Immature natural killer cell (primary cell): ENCODE data around the gene APBB3. TPM values are rescaled to one million over a fixed set of nuclear protein-coding genes. Genes with fewer than 3 reads are reported as not detected.
"Not testable (repeated sequence)": the region's sequence is repeated elsewhere in the genome, so short reads cannot be mapped to it uniquely, and the experiment has no call there.

Experiments used
- DNase-seq, 3 donors: peaks; one replicate each; pipeline ENCODE4 v3.0.0; 2022; ENCODE audit warnings: mixed read lengths in 1 of 3
- H3K27ac Mint-ChIP-seq, 6 donors: one replicate each; pipeline ENCODE4 v1.8.0; 2020; ENCODE audit warnings: mixed read lengths in 6 of 6, mild to moderate bottlenecking in 5 of 6, inconsistent platforms in 4 of 6, moderate library complexity in 3 of 6
- H3K27me3 Mint-ChIP-seq, 3 donors: one replicate each; pipeline ENCODE4 v1.8.0; 2020 to 2021; ENCODE audit warnings: low read depth in 3 of 3, mild to moderate bottlenecking in 3 of 3, mixed read lengths in 3 of 3, moderate library complexity in 3 of 3, inconsistent platforms in 1 of 3
- H3K36me3 Mint-ChIP-seq, 3 donors: one replicate each; pipeline ENCODE4 v1.8.0; 2020; ENCODE audit warnings: mixed read lengths in 3 of 3, inconsistent platforms in 2 of 3, mild to moderate bottlenecking in 2 of 3
- H3K4me1 Mint-ChIP-seq, 2 donors: one replicate each; pipeline ENCODE4 v1.8.0; 2020; ENCODE audit warnings: inconsistent platforms in 2 of 2, mild to moderate bottlenecking in 2 of 2, mixed read lengths in 2 of 2, moderate library complexity in 1 of 2
- H3K4me3 Mint-ChIP-seq, 5 donors: one replicate each; pipeline ENCODE4 v1.8.0; 2020; ENCODE audit warnings: mild to moderate bottlenecking in 5 of 5, mixed read lengths in 5 of 5, inconsistent platforms in 3 of 5, moderate library complexity in 3 of 5
- H3K9me3 Mint-ChIP-seq, 6 donors: one replicate each; pipeline ENCODE4 v1.8.0; 2020; ENCODE audit warnings: mild to moderate bottlenecking in 6 of 6, mixed read lengths in 6 of 6, inconsistent platforms in 4 of 6, moderate library complexity in 3 of 6
- polyA plus RNA-seq, 3 donors: library from polyadenylated mRNA; unstranded; fragments of 300-500 nt; fragmentation: Illumina TruSeq; gene quantifications; one replicate each; pipeline ENCODE4 v1.2.3, GENCODE V29; 2021

The APBB3 gene
- 1 to 10 TPM in 2 of 3 donors, under 1 TPM in 1; 0.94 to 3.5 (median 3.0) TPM for polyA plus RNA-seq

GRCh38 chr5:140564196-140565023 is at the start of gene APBB3, which contains the start of gene SLC35A4:
TSS of gene APBB3 (minus strand) at chr5:140564598. CDS start at chr5:140564245, 353 bp downstream.
TSS of gene SLC35A4 (plus strand) at chr5:140564828. CDS start at chr5:140567170, 2,342 bp downstream.
- H3K4me3 Mint-ChIP-seq = peak within 1 kb of the TSS; percentile 88 to 94 (median 93)
- DNase-seq = peak; percentile 99
- H3K9me3 Mint-ChIP-seq = no peaks in the 10 kb centered on the region
- peaks cover 9 to 13% (median 11%) of the 10 kb centered on the region in 3 donors for H3K27me3 Mint-ChIP-seq
- peaks cover 0 to 8% (median 3%) of the 10 kb centered on the region in 3 donors for H3K36me3 Mint-ChIP-seq
- H3K27ac Mint-ChIP-seq = peak within 1 kb of the TSS; percentile 95 to 99 (median 97)
- peaks cover 43 to 67% of the 10 kb centered on the region in 2 donors for H3K4me1 Mint-ChIP-seq

- H3K9me3 Mint-ChIP-seq = no peaks in the 10 kb centered on the region
- no peak overlapping the region for H3K27ac Mint-ChIP-seq
- no peak for DNase-seq
- no peak overlapping the region for H3K4me3 Mint-ChIP-seq
- peaks cover 0 to 3% (median 0%) of the 10 kb centered on the region in 3 donors for H3K36me3 Mint-ChIP-seq
- H3K4me1 Mint-ChIP-seq = peaks cover 3 to 4% of the 10 kb centered on the region in 2 donors
- H3K27me3 Mint-ChIP-seq = peaks cover 6 to 12% (median 9%) of the 10 kb centered on the region in 3 donors
Measured at GRCh38 chr5:140611020-140611521, 46.7 kb upstream of the APBB3 start.

- Mint-ChIP-seq H3K4me1 (peaks cover 3 to 4% of the 10 kb centered on the region in 2 donors), H3K27ac (no peak overlapping the region), H3K36me3 (peaks cover 0 to 3% (median 0%) of the 10 kb centered on the region in 3 donors), H3K9me3 (no peaks in the 10 kb centered on the region), H3K4me3 (no peak overlapping the region), H3K27me3 (peaks cover 6 to 10% (median 7%) of the 10 kb centered on the region in 3 donors)
- no peak for DNase-seq
Measured at GRCh38 chr5:140609126-140609525, 44.7 kb upstream of the APBB3 start.

- H3K27ac Mint-ChIP-seq = no peak overlapping the region
- H3K27me3 Mint-ChIP-seq = peaks cover 4 to 8% (median 7%) of the 10 kb centered on the region in 3 donors
- peaks cover 3 to 4% of the 10 kb centered on the region in 2 donors for H3K4me1 Mint-ChIP-seq
- H3K36me3 Mint-ChIP-seq = peaks cover 0 to 3% (median 0%) of the 10 kb centered on the region in 3 donors
- DNase-seq = no peak
- H3K9me3 Mint-ChIP-seq = no peaks in the 10 kb centered on the region
- H3K4me3 Mint-ChIP-seq = no peak overlapping the region
Measured at GRCh38 chr5:140608722-140609121, 44.3 kb upstream of the APBB3 start.

- peaks cover 0 to 7% (median 7%) of the 10 kb centered on the region in 3 donors for H3K27me3 Mint-ChIP-seq
- H3K4me3 Mint-ChIP-seq = no peak overlapping the region
- DNase-seq = no peak
- H3K36me3 Mint-ChIP-seq = no peaks in the 10 kb centered on the region
- H3K9me3 Mint-ChIP-seq = peaks cover 0 to 2% (median 0%) of the 10 kb centered on the region in 6 donors
- H3K27ac Mint-ChIP-seq = no peak overlapping the region
- H3K4me1 Mint-ChIP-seq = peaks cover 0 to 3% of the 10 kb centered on the region in 2 donors
Measured at GRCh38 chr5:140607031-140607430, 42.6 kb upstream of the APBB3 start.

- Mint-ChIP-seq H3K4me3 (no peak overlapping the region), H3K27ac (no peak overlapping the region), H3K4me1 (no peaks in the 10 kb centered on the region), H3K9me3 (peaks cover 0 to 2% (median 0%) of the 10 kb centered on the region in 6 donors), H3K27me3 (peaks cover 0 to 3% (median 1%) of the 10 kb centered on the region in 3 donors), H3K36me3 (no peaks in the 10 kb centered on the region)
- no peak for DNase-seq
Measured at GRCh38 chr5:140605879-140606278, 41.5 kb upstream of the APBB3 start.

- Mint-ChIP-seq H3K36me3 (no peaks in the 10 kb centered on the region), H3K27ac (no peak overlapping the region), H3K4me1 (no peaks in the 10 kb centered on the region), H3K27me3 (peaks cover 0 to 3% (median 1%) of the 10 kb centered on the region in 3 donors), H3K9me3 (peaks cover 0 to 2% (median 0%) of the 10 kb centered on the region in 6 donors), H3K4me3 (no peak overlapping the region)
- DNase-seq = no peak
Measured at GRCh38 chr5:140603734-140604133, 39.3 kb upstream of the APBB3 start.

GRCh38 chr5:140603446-140603698 is 39.0 kb upstream of the APBB3 start:
- not testable (repeated sequence) for H3K27me3 Mint-ChIP-seq, H3K9me3 Mint-ChIP-seq, DNase-seq, H3K27ac Mint-ChIP-seq, H3K4me3 Mint-ChIP-seq, H3K36me3 Mint-ChIP-seq, H3K4me1 Mint-ChIP-seq

- Mint-ChIP-seq H3K36me3 (no peaks in the 10 kb centered on the region), H3K4me3 (no peak overlapping the region), H3K27ac (no peak overlapping the region), H3K9me3 (peaks cover 0 to 2% (median 0%) of the 10 kb centered on the region in 6 donors), H3K27me3 (peaks cover 1 to 3% (median 2%) of the 10 kb centered on the region in 3 donors), H3K4me1 (no peaks in the 10 kb centered on the region)
- DNase-seq = no peak
Measured at GRCh38 chr5:140602147-140602546, 37.7 kb upstream of the APBB3 start.

GRCh38 chr5:140600096-140600495 is 35.7 kb upstream of the APBB3 start:
- Mint-ChIP-seq H3K27me3 (peaks cover 1 to 3% (median 2%) of the 10 kb centered on the region in 3 donors), H3K4me1 (no peaks in the 10 kb centered on the region), H3K36me3 (no peaks in the 10 kb centered on the region), H3K27ac (no peak overlapping the region), H3K4me3 (no peak overlapping the region), H3K9me3 (peaks cover 0 to 2% (median 0%) of the 10 kb centered on the region in 6 donors)
- DNase-seq = no peak

GRCh38 chr5:140598836-140599235 is 34.4 kb upstream of the APBB3 start:
- no peaks in the 10 kb centered on the region for H3K36me3 Mint-ChIP-seq
- H3K4me1 Mint-ChIP-seq = no peaks in the 10 kb centered on the region
- no peak overlapping the region for H3K27ac Mint-ChIP-seq
- DNase-seq = no peak
- H3K9me3 Mint-ChIP-seq = peaks cover 0 to 2% (median 0%) of the 10 kb centered on the region in 6 donors
- peaks cover 0 to 3% (median 2%) of the 10 kb centered on the region in 3 donors for H3K27me3 Mint-ChIP-seq
- no peak overlapping the region for H3K4me3 Mint-ChIP-seq

- no peak for DNase-seq
- Mint-ChIP-seq H3K27ac (no peak overlapping the region), H3K9me3 (no peaks in the 10 kb centered on the region), H3K4me1 (no peaks in the 10 kb centered on the region), H3K27me3 (peaks cover 0 to 7% (median 4%) of the 10 kb centered on the region in 3 donors), H3K4me3 (no peak overlapping the region), H3K36me3 (no peaks in the 10 kb centered on the region)
Measured at GRCh38 chr5:140596321-140596741, 31.9 kb upstream of the APBB3 start.

- no peaks in the 10 kb centered on the region for H3K9me3 Mint-ChIP-seq
- H3K27me3 Mint-ChIP-seq = peaks cover 0 to 7% (median 4%) of the 10 kb centered on the region in 3 donors
- H3K4me3 Mint-ChIP-seq = no peak overlapping the region
- H3K4me1 Mint-ChIP-seq = no peaks in the 10 kb centered on the region
- no peak overlapping the region for H3K27ac Mint-ChIP-seq
- no peaks in the 10 kb centered on the region for H3K36me3 Mint-ChIP-seq
- DNase-seq = no peak
Measured at GRCh38 chr5:140595538-140596300, 31.3 kb upstream of the APBB3 start.

GRCh38 chr5:140594169-140594568 is 29.8 kb upstream of the APBB3 start:
- no peak overlapping the region for H3K27ac Mint-ChIP-seq
- no peak overlapping the region for H3K4me3 Mint-ChIP-seq
- H3K27me3 Mint-ChIP-seq = peaks cover under 1 to 7% (median 4%) of the 10 kb centered on the region in 3 donors
- no peak for DNase-seq
- H3K4me1 Mint-ChIP-seq = no peaks in the 10 kb centered on the region
- H3K9me3 Mint-ChIP-seq = no peaks in the 10 kb centered on the region
- H3K36me3 Mint-ChIP-seq = no peaks in the 10 kb centered on the region
